ENCODE results near the gene VSIG10L2. TPM values are rescaled to one million over a fixed set of nuclear protein-coding genes. Genes with fewer than 3 reads are reported as not detected.

The VSIG10L2 gene
- total and polyA plus RNA-seq, 2 experiments from 2014 or later, result not detected

DNA sequence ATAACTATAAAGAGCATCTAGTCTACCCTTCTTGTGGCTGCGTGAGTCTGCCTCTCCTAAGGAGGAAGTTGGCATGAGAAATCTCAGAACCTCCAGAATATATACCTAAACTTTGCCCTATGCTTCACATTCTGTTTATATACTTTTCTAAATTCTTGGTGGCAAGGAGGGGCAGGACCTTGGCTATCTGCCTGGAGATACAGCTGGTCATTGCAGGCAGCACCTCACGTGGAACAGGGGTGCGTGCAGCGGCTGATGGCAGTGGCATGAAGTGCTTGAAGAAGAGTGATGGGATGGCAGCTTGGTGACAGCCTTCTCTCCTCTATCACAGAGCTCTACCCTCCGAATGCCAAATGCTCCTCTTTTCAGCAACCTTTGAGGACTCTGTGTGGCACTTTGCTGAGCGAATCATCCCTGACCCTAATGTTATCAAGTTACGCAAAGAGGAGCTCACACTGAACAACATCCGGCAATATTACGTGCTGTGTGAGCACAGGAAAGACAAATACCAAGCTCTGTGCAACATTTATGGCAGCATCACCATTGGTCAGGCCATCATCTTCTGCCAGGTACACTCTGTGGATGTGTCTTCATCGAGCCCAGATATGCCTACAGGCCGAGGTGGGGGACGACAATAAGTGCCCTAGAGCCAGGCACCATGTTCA is 29.0 kb upstream of the VSIG10L2 start:
- H3K27ac ChIP-seq, result no peak overlapping the region
- WGBS, 2 experiments (ENCODE audit: low coverage in 1 of 2, low lambda C conversion rate in 2 of 2, missing lambda C conversion rate in 2 of 2), result 65 to 72% methylated on average over 12 of the region's 12 CpGs
- H3K9ac ChIP-seq, result no peak overlapping the region
- no peaks in the 10 kb centered on the region for H3K36me3 ChIP-seq (ENCODE audit: low read depth)
- peaks cover 77% of the 10 kb centered on the region for H3K27me3 ChIP-seq (replicated peaks; ENCODE audit: insufficient read depth)
- no peaks in the 10 kb centered on the region for H3K9me3 ChIP-seq (ENCODE audit: low read depth)
- in situ Hi-C loops (cut with MboI), result no loop called here
- no peak for DNase-seq
- H4K20me1 ChIP-seq (ENCODE audit: insufficient read depth), result no peaks in the 10 kb centered on the region
- no peaks in the 10 kb centered on the region for H3K79me2 ChIP-seq (ENCODE audit: insufficient read depth)
- no peaks in the 10 kb centered on the region for H3K4me1 ChIP-seq (ENCODE audit: insufficient read depth)
- H3K9me2 ChIP-seq (ENCODE audit: insufficient read depth), result no peaks in the 10 kb centered on the region
- H3K4me3 ChIP-seq, result no peak overlapping the region
- no peak for TF ChIP-seq EZH2phosphoT487 (IDR thresholded peaks at IDR 0.05; ENCODE audit: insufficient read depth, low read depth)
- TF ChIP-seq EZH2 (IDR thresholded peaks at IDR 0.05; ENCODE audit: insufficient read depth, poor library complexity, severe bottlenecking), result no peak
- no peak overlapping the region for H3K4me2 ChIP-seq (ENCODE audit: unreplicated experiment)
- H3F3A ChIP-seq (ENCODE audit: insufficient read depth), result no peaks in the 10 kb centered on the region
- no peak overlapping the region for H2AFZ ChIP-seq

DNA sequence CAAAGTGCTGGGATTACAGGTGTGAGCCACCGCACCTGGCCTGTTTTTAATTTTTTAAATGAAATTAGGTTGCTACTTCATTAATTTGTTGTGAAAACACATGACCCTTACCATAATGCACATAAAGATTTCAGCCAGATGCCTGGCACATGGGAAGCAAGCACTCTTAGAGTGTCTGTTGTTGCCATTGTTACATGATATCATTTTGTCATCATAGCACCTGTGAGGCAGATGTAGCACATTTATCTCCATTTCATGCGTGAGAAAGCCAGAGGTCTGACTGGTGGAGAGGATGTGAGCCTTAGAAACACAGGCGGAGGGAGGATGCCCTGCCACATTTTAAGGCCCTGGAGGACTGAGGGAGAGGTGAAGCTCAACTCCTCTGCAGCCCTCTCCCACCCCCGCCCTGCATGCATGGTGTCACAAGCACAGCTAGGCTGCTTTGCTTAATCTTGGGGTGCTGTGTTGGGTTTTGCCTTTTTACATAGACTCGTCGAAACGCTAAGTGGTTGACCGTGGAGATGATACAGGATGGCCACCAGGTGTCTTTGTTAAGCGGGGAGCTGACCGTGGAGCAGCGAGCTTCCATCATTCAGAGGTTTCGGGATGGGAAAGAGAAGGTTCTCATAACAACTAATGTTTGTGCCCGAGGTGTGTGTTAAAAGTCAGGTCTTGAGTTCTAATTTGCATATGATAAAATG is 27.6 kb upstream of the VSIG10L2 start:
- no peaks in the 10 kb centered on the region for H3K4me1 ChIP-seq (ENCODE audit: insufficient read depth)
- no peak overlapping the region for H3K4me2 ChIP-seq (ENCODE audit: unreplicated experiment)
- H4K20me1 ChIP-seq (ENCODE audit: insufficient read depth), result no peaks in the 10 kb centered on the region
- no peaks in the 10 kb centered on the region for H3K36me3 ChIP-seq (ENCODE audit: low read depth)
- H3K27ac ChIP-seq, result no peak overlapping the region
- WGBS, 2 experiments (ENCODE audit: low coverage in 1 of 2, low lambda C conversion rate in 2 of 2, missing lambda C conversion rate in 2 of 2), result 35 to 38% methylated on average over 12 to 13 of the region's 13 CpGs
- no peaks in the 10 kb centered on the region for H3K79me2 ChIP-seq (ENCODE audit: insufficient read depth)
- no peak overlapping the region for H3K9ac ChIP-seq
- H3K27me3 ChIP-seq (replicated peaks; ENCODE audit: insufficient read depth), result peaks cover 69% of the 10 kb centered on the region
- no peaks in the 10 kb centered on the region for H3K9me3 ChIP-seq (ENCODE audit: low read depth)
- H3K4me3 ChIP-seq, result no peak overlapping the region
- no peaks in the 10 kb centered on the region for H3F3A ChIP-seq (ENCODE audit: insufficient read depth)
- DNase-seq, result peak; percentile 20
- H3K9me2 ChIP-seq (ENCODE audit: insufficient read depth), result no peaks in the 10 kb centered on the region
- H2AFZ ChIP-seq, result no peak overlapping the region
- in situ Hi-C loops (cut with MboI), result no loop called here
- TF ChIP-seq EZH2phosphoT487 (IDR thresholded peaks at IDR 0.05; ENCODE audit: insufficient read depth, low read depth), result no peak
- no peak for TF ChIP-seq EZH2 (IDR thresholded peaks at IDR 0.05; ENCODE audit: insufficient read depth, poor library complexity, severe bottlenecking)

DNA sequence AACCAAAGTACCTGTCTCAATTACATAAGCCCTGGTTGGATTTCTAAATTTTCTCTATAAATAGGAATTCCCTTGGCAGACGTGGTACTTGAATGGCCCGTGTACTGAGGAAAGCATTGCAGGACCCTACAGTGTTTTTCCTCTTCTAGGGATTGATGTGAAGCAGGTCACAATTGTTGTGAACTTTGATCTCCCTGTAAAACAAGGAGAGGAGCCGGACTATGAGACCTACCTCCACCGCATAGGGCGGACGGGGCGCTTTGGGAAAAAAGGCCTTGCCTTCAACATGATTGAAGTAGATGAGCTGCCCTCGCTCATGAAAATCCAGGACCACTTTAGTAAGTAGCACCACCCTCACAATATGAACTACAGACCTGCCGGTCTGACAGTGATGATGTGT is 24.8 kb upstream of the VSIG10L2 start:
- H3K4me3 ChIP-seq, result no peak overlapping the region
- in situ Hi-C loops (cut with MboI), result loop anchor here (5.0 kb wide), 1 partner anchor 276 kb away; no protein-coding TSS in a partner anchor
- no peaks in the 10 kb centered on the region for H3F3A ChIP-seq (ENCODE audit: insufficient read depth)
- no peaks in the 10 kb centered on the region for H3K4me1 ChIP-seq (ENCODE audit: insufficient read depth)
- H4K20me1 ChIP-seq (ENCODE audit: insufficient read depth), result no peaks in the 10 kb centered on the region
- H3K4me2 ChIP-seq (ENCODE audit: unreplicated experiment), result no peak overlapping the region
- H3K36me3 ChIP-seq (ENCODE audit: low read depth), result no peaks in the 10 kb centered on the region
- H3K27me3 ChIP-seq (replicated peaks; ENCODE audit: insufficient read depth), result peaks cover 55% of the 10 kb centered on the region
- H3K9me3 ChIP-seq (ENCODE audit: low read depth), result no peaks in the 10 kb centered on the region
- no peaks in the 10 kb centered on the region for H3K79me2 ChIP-seq (ENCODE audit: insufficient read depth)
- WGBS, 2 experiments (ENCODE audit: low coverage in 1 of 2, low lambda C conversion rate in 2 of 2, missing lambda C conversion rate in 2 of 2), result 67 to 69% methylated on average over 9 of the region's 9 CpGs
- DNase-seq, result no peak
- H3K9ac ChIP-seq, result no peak overlapping the region
- no peak overlapping the region for H3K27ac ChIP-seq
- TF ChIP-seq EZH2phosphoT487 (IDR thresholded peaks at IDR 0.05; ENCODE audit: insufficient read depth, low read depth) (no peak), EZH2 (IDR thresholded peaks at IDR 0.05; ENCODE audit: insufficient read depth, poor library complexity, severe bottlenecking) (no peak)
- H3K9me2 ChIP-seq (ENCODE audit: insufficient read depth), result no peaks in the 10 kb centered on the region
- no peak overlapping the region for H2AFZ ChIP-seq

DNA sequence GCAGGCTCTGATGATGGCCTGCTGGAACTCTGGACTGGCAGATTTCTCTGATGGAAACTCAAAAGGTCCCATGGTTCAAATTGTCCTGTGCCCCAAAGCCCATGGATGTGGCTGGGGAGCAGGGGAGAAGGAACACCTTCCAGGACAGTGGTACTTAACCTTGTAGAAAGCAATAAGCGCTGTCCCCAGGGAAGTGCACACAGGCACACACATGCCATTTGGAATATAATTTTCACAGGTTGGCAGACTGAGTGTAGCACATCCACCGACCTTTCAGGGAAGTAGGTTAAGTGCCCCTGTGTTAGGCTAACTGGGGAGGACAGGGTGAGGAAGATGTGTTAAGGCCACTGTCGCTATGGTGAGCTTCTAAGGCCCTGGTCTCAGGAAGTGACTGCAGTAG is 23.7 kb upstream of the VSIG10L2 start:
- no peak overlapping the region for H3K27ac ChIP-seq
- peaks cover 49% of the 10 kb centered on the region for H3K27me3 ChIP-seq (replicated peaks; ENCODE audit: insufficient read depth)
- no peaks in the 10 kb centered on the region for H3K9me3 ChIP-seq (ENCODE audit: low read depth)
- no peak overlapping the region for H3K4me2 ChIP-seq (ENCODE audit: unreplicated experiment)
- H3K79me2 ChIP-seq (ENCODE audit: insufficient read depth), result no peaks in the 10 kb centered on the region
- WGBS, 2 experiments (ENCODE audit: low coverage in 1 of 2, low lambda C conversion rate in 2 of 2, missing lambda C conversion rate in 2 of 2), result 60 to 64% methylated on average over 3 of the region's 3 CpGs
- H4K20me1 ChIP-seq (ENCODE audit: insufficient read depth), result no peaks in the 10 kb centered on the region
- no peaks in the 10 kb centered on the region for H3K36me3 ChIP-seq (ENCODE audit: low read depth)
- in situ Hi-C loops (cut with MboI), result loop anchor here (5.0 kb wide), 1 partner anchor 275 kb away; no protein-coding TSS in a partner anchor
- no peaks in the 10 kb centered on the region for H3K9me2 ChIP-seq (ENCODE audit: insufficient read depth)
- H2AFZ ChIP-seq, result no peak overlapping the region
- TF ChIP-seq EZH2 (IDR thresholded peaks at IDR 0.05; ENCODE audit: insufficient read depth, poor library complexity, severe bottlenecking) (no peak), EZH2phosphoT487 (IDR thresholded peaks at IDR 0.05; ENCODE audit: insufficient read depth, low read depth) (no peak)
- no peak overlapping the region for H3K9ac ChIP-seq
- no peak overlapping the region for H3K4me3 ChIP-seq
- H3F3A ChIP-seq (ENCODE audit: insufficient read depth), result no peaks in the 10 kb centered on the region
- H3K4me1 ChIP-seq (ENCODE audit: insufficient read depth), result no peaks in the 10 kb centered on the region
- DNase-seq, result no peak

Measured in GM23248 (cell line).